Measurements from ENCODE around the gene ZIC5. TPM values are rescaled to one million over a fixed set of nuclear protein-coding genes. Genes with fewer than 3 reads are reported as not detected.

ZIC5 gene
- total and polyA plus RNA-seq, 11 donors, result not detected

DNA sequence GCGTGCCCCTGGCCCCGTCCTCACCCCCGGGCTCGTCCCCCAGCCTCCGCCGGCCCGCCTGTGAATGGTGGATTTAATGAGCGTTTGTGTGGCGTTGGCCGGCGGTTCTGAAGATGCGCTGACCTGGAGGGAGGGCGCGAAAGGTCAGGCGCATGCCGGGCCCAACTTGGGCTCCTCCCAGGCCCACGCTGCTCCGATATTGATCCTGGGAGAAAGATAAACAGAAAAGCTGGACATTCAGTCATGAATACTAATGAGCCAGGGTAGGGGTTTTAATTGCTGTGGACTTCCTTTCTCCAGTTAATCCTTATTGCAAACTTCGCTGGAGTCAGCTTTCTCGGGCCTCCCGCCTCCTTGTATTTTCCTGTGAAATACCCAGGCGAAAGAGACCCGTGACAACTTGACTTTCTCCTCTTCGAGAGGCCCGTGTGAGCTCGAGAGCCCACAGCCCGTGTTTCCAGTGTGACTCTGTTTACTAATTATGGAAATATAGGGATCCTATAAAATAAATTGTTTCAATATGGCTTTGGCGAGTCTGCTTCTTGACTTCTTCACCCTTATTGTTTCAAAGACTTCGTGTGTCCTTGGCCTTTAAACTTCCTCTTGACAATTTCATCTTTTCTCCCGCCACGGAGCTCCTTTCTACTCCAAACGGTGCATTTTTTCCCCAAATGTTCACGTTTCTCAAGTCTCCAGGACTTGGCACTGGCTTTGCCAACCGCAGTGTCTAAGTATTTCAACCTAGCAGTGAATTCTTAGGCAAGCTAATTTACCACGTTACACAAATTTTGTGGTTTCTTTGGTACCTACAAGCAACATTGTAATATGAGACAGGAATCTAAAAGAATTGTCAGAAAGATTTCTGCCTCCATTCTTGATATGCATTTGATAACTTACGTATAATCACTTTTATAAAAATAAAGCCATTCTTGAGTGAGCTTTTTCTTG, 20.5 kb upstream of the ZIC5 start:
- WGBS, 4 donors, result 7 to 10% (median 8%) methylated on average over 35 to 36 of the region's 36 CpGs
- ATAC-seq, result no peak
- Histone ChIP-seq H3K4me1 (peaks cover 0 to 28% (median 0%) of the 10 kb centered on the region in 12 donors), H3K36me3 (no peaks in the 10 kb centered on the region), H3K27me3 (peaks cover 89 to 100% (median 100%) of the 10 kb centered on the region in 9 donors), H3K27ac (no peak overlapping the region), H3K4me3 (no peak overlapping the region), H3K9me3 (no peaks in the 10 kb centered on the region)
- DNase-seq, result no peak
- intact Hi-C loops (cut with DNase I), result no loop called here
- TF ChIP-seq POLR2A (IDR thresholded peaks at IDR 0.05) (no peak), CTCF (IDR thresholded peaks at IDR 0.05) (no peak)

- WGBS, 4 donors, result 6 to 7% (median 7%) methylated on average over 14 to 35 of the region's 35 CpGs
- no peak overlapping the region for H3K27ac ChIP-seq
- H3K9me3 ChIP-seq, result no peaks in the 10 kb centered on the region
- peaks cover 90 to 100% (median 100%) of the 10 kb centered on the region in 9 donors for H3K27me3 ChIP-seq
- TF ChIP-seq CTCF (IDR thresholded peaks at IDR 0.05) (no peak), POLR2A (IDR thresholded peaks at IDR 0.05) (no peak)
- ATAC-seq (no peak), DNase-seq (no peak)
- peaks cover 0 to 28% (median 0%) of the 10 kb centered on the region in 12 donors for H3K4me1 ChIP-seq
- intact Hi-C loops (cut with DNase I), result no loop called here
- H3K4me3 ChIP-seq, result no peak overlapping the region
- no peaks in the 10 kb centered on the region for H3K36me3 ChIP-seq
Observed at GRCh38 chr13:99991013-99991827, 19.7 kb upstream of the ZIC5 start.

DNA sequence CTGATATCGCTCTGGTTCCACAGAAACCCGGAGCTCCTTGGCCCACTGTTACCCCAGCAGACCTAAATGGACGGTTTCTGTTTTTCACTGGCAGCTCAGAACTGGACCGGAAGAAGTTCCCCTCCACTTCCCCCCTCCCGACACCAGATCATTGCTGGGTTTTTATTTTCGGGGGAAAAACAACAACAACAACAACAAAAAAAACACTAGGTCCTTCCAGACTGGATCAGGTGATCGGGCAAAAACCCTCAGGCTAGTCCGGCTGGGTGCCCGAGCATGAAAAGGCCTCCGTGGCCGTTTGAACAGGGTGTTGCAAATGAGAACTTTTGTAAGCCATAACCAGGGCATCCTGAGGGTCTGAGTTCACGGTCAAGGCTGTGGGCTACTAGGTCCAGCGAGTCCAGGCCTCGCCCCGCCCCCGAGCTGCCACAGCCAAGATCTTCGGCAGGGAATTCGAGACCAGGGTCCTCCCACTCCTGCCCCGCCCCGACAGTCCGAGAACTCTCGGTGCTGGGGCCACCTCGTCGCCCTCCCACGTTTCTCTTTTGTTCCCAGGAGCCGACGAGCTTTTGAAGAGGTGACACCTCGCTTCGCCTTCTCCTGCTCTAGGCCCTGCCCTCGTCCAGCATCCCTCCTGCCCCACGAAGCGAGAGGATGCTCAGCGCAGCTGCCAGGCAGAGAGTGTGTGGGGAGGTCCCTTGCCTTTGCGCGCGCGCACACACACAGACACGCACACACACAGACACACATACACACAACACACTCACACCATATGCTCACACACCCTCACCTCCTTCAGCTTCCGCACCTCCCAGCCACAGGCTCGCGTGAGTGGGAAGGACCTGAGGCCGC, 18.8 kb upstream of the ZIC5 start:
- TF ChIP-seq CTCF (IDR thresholded peaks at IDR 0.05) (no peak), POLR2A (IDR thresholded peaks at IDR 0.05) (no peak)
- ATAC-seq (no peak), DNase-seq (no peak)
- Histone ChIP-seq H3K4me3 (no peak overlapping the region), H3K9me3 (no peaks in the 10 kb centered on the region), H3K36me3 (no peaks in the 10 kb centered on the region), H3K27me3 (peaks cover 85 to 100% (median 99%) of the 10 kb centered on the region in 9 donors), H3K27ac (no peak overlapping the region), H3K4me1 (peaks cover 0 to 23% (median 0%) of the 10 kb centered on the region in 12 donors)
- 6 to 13% (median 8%) methylated on average over 37 to 42 of the region's 42 CpGs for WGBS, 4 donors
- intact Hi-C loops (cut with DNase I), result no loop called here
